ENCODE measurements around the gene KRT75.
A peak's percentile ranks its signal among the peaks of the same experiment; 100 is the strongest.

The KRT75 gene

DNA sequence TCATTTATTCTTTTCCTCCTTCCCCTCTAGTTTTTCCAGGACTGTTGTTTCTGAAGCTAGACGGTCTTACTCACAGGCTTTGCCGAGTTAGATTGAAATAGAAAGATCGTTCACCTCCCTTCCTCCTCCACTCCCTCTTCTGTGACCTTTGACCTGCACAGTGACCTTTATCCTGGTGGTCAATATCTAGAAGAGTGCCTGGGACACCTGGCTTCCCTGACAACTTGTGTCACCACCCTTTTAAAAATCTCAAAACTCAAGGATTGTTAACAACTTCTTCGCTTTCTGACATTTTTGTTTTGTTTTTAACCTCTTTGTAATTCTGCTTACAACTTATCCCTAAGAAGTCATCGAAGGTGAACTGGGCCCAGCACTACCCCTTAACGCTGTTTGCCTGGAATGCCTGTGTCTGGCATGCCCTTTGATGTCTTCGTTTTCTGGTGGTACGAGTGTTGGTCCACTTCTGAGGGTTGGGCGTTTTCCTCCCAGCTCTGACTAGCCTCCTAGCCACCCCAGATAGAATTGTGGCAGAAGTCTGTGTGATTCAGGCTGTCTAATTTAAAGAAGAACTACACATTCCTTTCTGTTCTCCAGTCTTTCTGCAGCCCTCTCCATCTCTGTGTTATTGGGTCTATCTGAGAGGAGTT, 2.8 kb upstream of the KRT75 start:
- no peak for TF ChIP-seq CTCF (conservative IDR thresholded peaks at IDR 0.05; ENCODE audit: control insufficient read depth, insufficient read depth, low read depth, low read length)
- H3K4me3 ChIP-seq (ENCODE audit: control insufficient read depth, low read depth, low read length): no peak overlapping the region
- no peak for DNase-seq (ENCODE audit: low read depth)

DNA sequence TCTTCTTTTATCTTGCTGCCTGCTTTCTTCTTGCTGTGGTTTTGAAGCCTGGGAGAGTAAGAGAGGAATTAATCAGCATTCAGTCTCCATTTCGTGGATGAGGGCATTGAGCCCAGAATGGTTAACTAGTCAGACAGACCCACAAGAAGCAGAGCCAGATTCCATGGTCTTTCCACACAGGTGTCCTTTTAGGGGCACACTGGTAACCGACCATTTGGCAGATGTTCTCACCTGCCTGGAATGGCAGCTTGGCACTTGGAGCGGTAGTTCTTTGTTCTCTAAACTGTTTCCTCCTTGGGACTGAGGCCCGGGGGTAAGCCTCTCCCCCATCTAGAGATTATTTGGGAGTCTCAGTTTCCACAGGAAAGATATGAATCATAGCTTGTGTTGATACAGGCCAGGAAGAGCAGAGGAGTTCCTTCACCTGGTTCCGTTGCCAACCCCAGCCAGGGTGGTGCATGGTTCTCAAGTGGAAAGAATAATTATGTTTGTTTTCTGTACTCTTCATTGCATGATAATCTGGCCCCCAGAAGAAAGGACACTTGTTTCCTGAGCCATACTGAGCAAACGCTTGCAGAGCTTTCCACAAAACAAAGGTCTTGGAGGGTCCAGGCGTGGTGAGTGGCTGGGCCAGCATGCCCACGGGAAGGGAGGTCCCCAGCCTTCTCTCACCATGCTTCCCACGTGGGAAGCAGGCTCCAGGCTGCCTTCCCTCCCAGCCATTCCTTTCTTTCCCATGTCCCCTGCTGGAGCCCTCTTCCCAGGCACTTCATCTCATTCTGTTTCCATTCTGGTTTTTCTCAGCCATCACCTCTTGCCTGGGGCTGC, 2.0 kb upstream of the KRT75 start:
- no peak overlapping the region for H3K4me3 ChIP-seq (ENCODE audit: control insufficient read depth, low read depth, low read length)
- TF ChIP-seq CTCF (conservative IDR thresholded peaks at IDR 0.05; ENCODE audit: control insufficient read depth, insufficient read depth, low read depth, low read length): no peak
- peak; percentile 51 for DNase-seq (ENCODE audit: low read depth)

DNA sequence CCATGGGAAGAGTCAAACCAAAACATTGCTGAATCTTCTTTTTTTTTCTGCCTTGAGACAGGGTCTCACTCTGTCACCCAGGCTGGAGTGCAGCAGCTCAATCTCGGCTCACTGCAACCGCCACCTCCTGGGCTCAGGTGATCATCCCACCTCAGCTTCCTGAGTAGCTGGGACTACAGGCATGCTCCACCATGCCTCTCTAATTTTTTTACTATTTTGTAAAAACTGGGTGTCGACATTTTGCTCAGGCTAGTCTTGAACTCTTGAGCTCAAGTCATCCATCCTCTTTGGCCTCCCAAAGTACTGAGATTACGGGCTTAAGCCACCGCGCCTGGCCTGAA, 1.5 kb upstream of the KRT75 start:
- no peak for DNase-seq (ENCODE audit: low read depth)
- no peak for TF ChIP-seq CTCF (conservative IDR thresholded peaks at IDR 0.05; ENCODE audit: control insufficient read depth, insufficient read depth, low read depth, low read length)
- no peak overlapping the region for H3K4me3 ChIP-seq (ENCODE audit: control insufficient read depth, low read depth, low read length)

- TF ChIP-seq CTCF (conservative IDR thresholded peaks at IDR 0.05; ENCODE audit: control insufficient read depth, insufficient read depth, low read depth, low read length): no peak
- no peak overlapping the region for H3K4me3 ChIP-seq (ENCODE audit: control insufficient read depth, low read depth, low read length)
- peak; percentile 34 for DNase-seq (ENCODE audit: low read depth)
Measured at GRCh38 chr12:52434760-52435530, 774 bp upstream of the KRT75 start.

DNA sequence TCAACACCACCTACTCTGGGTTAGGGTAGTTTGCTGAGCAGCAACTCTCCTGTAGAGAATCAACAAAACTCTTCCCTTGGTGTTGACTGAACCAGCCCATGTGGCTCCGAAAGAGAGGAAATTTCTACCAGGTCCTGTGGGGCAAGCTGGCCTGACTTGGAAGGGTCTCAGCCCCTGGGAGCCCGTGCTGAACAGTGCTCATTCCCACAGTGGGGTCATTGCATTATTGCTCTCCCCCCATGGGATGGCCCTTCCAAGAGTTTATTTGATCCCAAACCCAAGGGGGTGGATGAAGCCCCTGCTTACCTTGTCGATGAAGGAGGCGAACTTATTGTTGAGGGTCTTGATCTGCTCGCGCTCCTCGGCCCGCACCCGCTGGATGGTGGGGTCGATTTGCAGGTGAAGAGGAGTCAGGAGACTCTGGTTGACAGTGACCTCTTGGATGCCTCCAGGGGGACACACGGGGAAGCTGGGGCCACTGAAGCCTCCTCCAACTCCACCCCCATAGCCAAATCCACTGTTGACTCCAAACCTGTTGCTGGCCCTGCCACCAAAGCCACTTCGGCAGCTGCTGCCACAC, 580 bp downstream of the KRT75 start:
- no peak overlapping the region for H3K4me3 ChIP-seq (ENCODE audit: control insufficient read depth, low read depth, low read length)
- DNase-seq (ENCODE audit: low read depth): no peak
- no peak for TF ChIP-seq CTCF (conservative IDR thresholded peaks at IDR 0.05; ENCODE audit: control insufficient read depth, insufficient read depth, low read depth, low read length)

- H3K4me3 ChIP-seq (ENCODE audit: control insufficient read depth, low read depth, low read length): no peak overlapping the region
- DNase-seq (ENCODE audit: low read depth): no peak
- TF ChIP-seq CTCF (conservative IDR thresholded peaks at IDR 0.05; ENCODE audit: control insufficient read depth, insufficient read depth, low read depth, low read length): no peak
Measured at GRCh38 chr12:52432559-52433207, 1.5 kb downstream of the KRT75 start.
